Thymus (tissue), 11 donors: ENCODE data around the gene PNPLA1. TPM values are rescaled to one million over a fixed set of nuclear protein-coding genes. Genes with fewer than 3 reads are reported as not detected.

Experiments
- DNase-seq, 9 donors: peaks; one replicate each; pipeline ENCODE4 v3.0.0-alpha.2; 2013; ENCODE audit warnings: low spot score in 9 of 9, low read depth in 6 of 9, missing footprints in 1 of 9
- H3K27ac ChIP-seq, 2 donors: one replicate each; pipeline ENCODE4 v1.5.1; 2013; ENCODE audit warnings: control low read depth in 1 of 2, low read depth in 1 of 2, low read length in 1 of 2, mild to moderate bottlenecking in 1 of 2, moderate library complexity in 1 of 2
- H3K27me3 ChIP-seq, 2 donors: one replicate each; pipeline ENCODE4 v1.5.1; 2013; ENCODE audit warnings: low read length in 1 of 2; ENCODE audit not compliant: control insufficient read depth in 2 of 2, insufficient read depth in 1 of 2
- H3K36me3 ChIP-seq, 2 donors: one replicate each; pipeline ENCODE4 v1.5.1; 2013; ENCODE audit warnings: low read length in 1 of 2, mild to moderate bottlenecking in 1 of 2, moderate library complexity in 1 of 2; ENCODE audit not compliant: control insufficient read depth in 2 of 2, insufficient read depth in 2 of 2
- H3K4me1 ChIP-seq, 2 donors: one replicate each; pipeline ENCODE4 v1.5.1; 2013; ENCODE audit warnings: low read length in 2 of 2; ENCODE audit not compliant: control insufficient read depth in 2 of 2, insufficient read depth in 2 of 2
- H3K4me3 ChIP-seq, 2 donors: one replicate each; pipeline ENCODE4 v1.5.1; 2013; ENCODE audit warnings: low read length in 2 of 2, control low read depth in 1 of 2, mild to moderate bottlenecking in 1 of 2
- H3K9me3 ChIP-seq, 2 donors: one replicate each; pipeline ENCODE4 v1.5.1; 2013; ENCODE audit warnings: low read length in 1 of 2, mild to moderate bottlenecking in 1 of 2; ENCODE audit not compliant: control insufficient read depth in 2 of 2, insufficient read depth in 1 of 2
- WGBS: extraction: QIAGEN DNeasy Blood & Tissue Kit; methylation state at CpG from one replicate; pipeline ENCODE4 v1.1.7; 2013; 5-methylcytosine and 5-hydroxymethylcytosine counted together
- polyA plus RNA-seq: library from polyadenylated mRNA; stranded (reverse); fragments of 200-250 nt; gene quantifications from one replicate; pipeline ENCODE4 v1.2.3, GENCODE V29; 2013
- total RNA-seq: library from RNA; stranded (reverse); fragments of 120-200 nt; gene quantifications from one replicate; pipeline ENCODE4 v1.2.4, GENCODE V29; 2013
- donor health status: healthy.

Gene PNPLA1
- total and polyA plus RNA-seq, 2 donors = 0.09 to 0.21 TPM

DNA sequence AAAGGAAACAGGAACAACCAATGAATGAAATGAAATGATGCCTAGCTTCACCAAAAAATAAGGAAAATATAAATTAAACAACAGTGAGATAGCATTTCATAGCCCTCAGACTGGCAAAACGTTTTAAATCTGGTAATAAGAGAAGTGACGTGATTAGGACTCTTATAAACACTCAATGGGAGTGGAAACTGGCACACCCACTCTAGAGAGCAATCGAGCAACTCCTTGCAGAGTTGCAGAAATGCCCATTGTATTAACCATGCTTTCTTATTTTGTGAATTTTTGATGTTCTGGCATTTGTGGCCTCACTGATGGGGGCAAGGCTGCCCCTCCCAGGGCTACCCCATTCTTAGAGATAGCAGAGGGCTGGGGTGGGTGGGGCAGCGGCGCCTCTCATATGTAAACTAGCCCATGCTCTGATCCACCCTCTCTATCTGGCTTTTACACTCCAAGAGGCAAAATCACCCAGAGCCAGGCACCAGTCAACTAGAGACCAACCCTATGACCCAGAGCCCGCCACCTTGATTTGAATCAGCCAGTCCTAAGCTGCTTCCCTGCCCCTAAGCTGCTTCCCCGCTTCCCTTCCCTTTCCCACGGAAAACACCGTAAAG is 6.4 kb upstream of the PNPLA1 start:
- no peak overlapping the region for H3K4me3 ChIP-seq
- 88% methylated on average over 9 of the region's 9 CpGs for WGBS
- H3K4me1 ChIP-seq = no peaks in the 10 kb centered on the region

DNA sequence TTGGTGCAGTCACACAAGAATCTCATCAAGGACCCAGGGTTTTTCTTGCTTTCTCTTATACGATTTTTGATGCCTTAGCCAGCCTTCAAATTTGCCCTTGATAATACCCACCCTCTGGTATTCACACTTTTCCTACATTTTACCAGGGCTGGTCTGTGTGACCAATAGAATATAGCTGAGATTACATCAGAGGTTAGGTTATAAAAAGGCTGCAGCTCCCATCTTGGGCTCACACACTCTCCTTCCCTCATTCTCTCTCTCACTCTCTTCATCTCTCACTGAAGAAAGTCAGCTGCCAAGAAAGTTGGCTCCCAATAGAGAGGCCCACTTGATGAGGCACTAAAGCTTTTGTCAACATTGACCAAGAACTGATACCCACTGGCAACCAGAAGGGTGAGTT is 4.1 kb upstream of the PNPLA1 start:
- Histone ChIP-seq H3K9me3 (no peaks in the 10 kb centered on the region), H3K4me3 (no peak overlapping the region), H3K27ac (no peak overlapping the region), H3K36me3 (no peaks in the 10 kb centered on the region), H3K4me1 (no peaks in the 10 kb centered on the region), H3K27me3 (peaks cover 0 to 28% of the 10 kb centered on the region in 2 donors)
- DNase-seq = no peak
- 96% methylated on average over 1 of the region's 1 CpG for WGBS

More for the DNA sequence above, 6.4 kb upstream of the PNPLA1 start:
- no peaks in the 10 kb centered on the region for H3K36me3 ChIP-seq
- peaks cover 0 to 16% of the 10 kb centered on the region in 2 donors for H3K27me3 ChIP-seq
- H3K27ac ChIP-seq = no peak overlapping the region
- no peak for DNase-seq
- H3K9me3 ChIP-seq = no peaks in the 10 kb centered on the region

DNA sequence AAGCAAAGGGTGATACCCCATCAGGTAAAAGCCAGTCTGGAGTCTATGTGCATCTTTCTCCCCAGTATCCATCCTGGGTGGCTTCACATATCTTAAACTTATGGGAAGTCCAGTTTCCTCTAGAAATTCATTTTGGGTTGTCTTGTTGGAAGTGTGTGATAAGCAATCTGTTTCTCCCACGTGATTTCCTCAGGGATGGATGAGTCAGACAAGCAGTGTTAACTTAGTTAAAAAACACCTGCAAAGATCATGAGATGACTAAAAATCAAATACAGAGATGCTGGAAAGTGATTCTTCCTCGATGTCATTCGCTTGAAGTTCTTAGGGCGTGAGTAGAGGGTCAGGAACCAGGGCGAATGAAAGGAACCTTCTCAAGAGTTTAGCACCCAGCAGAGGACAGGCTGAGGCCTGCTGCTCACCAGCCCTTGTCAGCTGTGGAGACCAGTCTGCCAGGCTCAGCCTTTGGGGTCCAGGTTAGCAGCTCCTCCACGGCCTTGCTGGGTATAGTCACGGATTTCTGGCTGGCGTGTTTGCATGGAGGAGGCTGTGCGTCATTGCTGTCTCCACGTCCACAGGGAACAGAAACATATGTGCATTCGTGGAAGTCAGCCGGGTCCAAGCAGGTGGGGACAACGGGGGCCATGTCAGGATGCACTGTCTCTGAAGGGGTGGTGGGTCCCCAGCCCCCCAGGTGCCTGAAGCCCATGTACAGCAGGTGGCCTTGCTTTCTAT is 2.8 kb upstream of the PNPLA1 start:
- no peaks in the 10 kb centered on the region for H3K4me1 ChIP-seq
- H3K4me3 ChIP-seq = no peak overlapping the region
- no peak overlapping the region for H3K27ac ChIP-seq
- no peaks in the 10 kb centered on the region for H3K9me3 ChIP-seq
- H3K27me3 ChIP-seq = peaks cover 0 to 24% of the 10 kb centered on the region in 2 donors
- no peak for DNase-seq
- no peaks in the 10 kb centered on the region for H3K36me3 ChIP-seq
- WGBS = 96% methylated on average over 13 of the region's 13 CpGs

DNA sequence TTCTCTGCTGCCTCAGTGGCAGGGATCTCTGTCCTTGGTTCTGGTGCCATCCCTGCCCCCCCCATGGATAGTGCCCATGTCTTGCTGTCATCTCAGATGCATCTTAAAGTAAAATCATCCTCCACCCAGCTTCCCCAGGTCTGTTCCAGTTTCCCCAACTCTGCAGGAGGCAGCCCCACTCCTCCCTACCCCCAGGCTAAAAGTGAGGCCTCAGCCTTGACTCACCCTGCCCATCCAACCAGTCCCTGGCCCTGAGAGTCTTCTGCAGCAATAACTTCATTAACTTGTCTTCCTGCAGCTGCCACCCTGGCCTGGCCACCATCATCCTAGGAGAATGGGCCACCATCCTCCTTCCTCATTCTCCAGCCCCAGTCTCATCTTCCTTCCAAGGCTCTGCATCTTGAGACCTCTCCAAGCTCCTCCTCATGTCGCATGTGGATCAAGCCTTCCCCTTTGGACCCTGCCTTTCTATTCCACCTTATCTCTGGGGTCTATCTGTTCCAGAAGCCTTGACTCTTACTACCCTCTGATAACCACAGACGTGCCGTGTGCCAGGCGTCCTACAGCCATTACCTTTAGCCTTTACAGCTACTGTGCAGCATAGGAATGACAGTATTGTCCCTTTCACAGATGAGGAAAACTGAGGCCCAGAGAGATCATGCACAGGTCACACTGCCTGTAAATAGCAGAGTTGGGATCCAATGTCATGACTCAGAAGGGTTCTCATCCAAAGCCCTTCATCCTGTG is 2.0 kb upstream of the PNPLA1 start:
- Histone ChIP-seq H3K36me3 (no peaks in the 10 kb centered on the region), H3K4me3 (no peak overlapping the region), H3K4me1 (no peaks in the 10 kb centered on the region), H3K9me3 (no peaks in the 10 kb centered on the region), H3K27me3 (peaks cover 0 to 22% of the 10 kb centered on the region in 2 donors), H3K27ac (no peak overlapping the region)
- no peak for DNase-seq
- 98% methylated on average over 4 of the region's 4 CpGs for WGBS

DNA sequence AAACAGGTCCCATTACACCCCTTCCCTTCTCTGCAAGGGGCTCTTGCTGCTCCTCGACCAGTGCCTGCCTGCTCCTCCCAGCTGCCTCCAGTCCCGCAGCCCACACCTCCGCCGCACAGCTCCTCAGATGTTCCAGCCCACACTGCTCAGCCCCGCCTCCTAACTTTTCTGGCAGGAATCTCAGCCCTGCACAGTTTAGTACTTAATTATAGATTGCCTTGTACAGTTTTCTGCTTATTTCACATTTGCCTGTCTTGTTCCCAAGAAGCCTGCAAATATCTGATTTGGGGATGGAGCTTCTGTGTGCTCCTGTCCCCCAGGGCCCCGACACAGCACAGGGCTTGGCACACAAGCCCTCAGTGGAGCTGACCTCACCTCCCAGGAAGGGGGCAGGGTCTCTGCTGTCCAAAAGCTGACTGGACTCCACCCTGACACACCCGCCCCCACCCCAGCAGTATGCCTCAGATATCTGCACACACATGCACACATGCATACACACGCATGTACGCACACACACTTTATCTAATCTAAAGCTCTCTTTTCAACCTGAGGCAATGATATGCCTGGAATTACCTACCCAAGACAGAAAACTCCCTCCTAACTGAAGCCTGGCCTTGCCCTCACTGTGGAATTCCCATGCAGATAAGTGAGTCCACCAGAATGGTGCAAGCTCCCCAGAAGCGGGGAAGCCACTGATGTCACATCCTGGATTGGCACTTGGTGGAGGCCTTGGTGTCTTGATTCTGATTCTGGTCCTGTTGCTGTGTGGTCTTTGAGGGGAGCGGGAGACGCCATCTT is 1.2 kb upstream of the PNPLA1 start:
- Histone ChIP-seq H3K4me3 (no peak overlapping the region), H3K9me3 (no peaks in the 10 kb centered on the region), H3K27ac (no peak overlapping the region), H3K4me1 (no peaks in the 10 kb centered on the region), H3K36me3 (no peaks in the 10 kb centered on the region), H3K27me3 (peaks cover 0 to 24% of the 10 kb centered on the region in 2 donors)
- no peak for DNase-seq
- 91% methylated on average over 12 of the region's 12 CpGs for WGBS

DNA sequence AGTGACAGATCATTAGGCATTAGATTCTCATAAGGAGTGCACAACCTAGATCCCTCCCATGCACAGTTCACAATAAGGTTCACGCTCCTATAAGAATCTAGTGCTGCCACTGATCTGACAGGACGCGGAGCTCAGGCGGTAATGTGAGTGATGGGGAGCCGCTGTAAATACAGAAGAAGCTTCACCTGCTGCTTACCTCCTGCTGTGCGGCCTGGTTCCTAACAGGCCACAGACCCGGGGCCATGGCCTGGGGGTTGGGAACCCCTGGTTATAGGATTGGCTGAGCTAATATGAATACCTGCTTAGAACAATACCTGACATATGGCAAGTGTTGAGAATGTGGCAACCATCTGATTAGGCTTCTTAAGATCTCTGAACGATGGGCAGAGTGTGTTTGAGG is 2.4 kb downstream of the PNPLA1 start:
- 91% methylated on average over 8 of the region's 8 CpGs for WGBS
- no peaks in the 10 kb centered on the region for H3K36me3 ChIP-seq
- no peaks in the 10 kb centered on the region for H3K4me1 ChIP-seq
- H3K4me3 ChIP-seq = no peak overlapping the region
- no peak for DNase-seq
- peaks cover 0 to 26% of the 10 kb centered on the region in 2 donors for H3K27me3 ChIP-seq
- H3K27ac ChIP-seq = no peak overlapping the region
- no peaks in the 10 kb centered on the region for H3K9me3 ChIP-seq

DNA sequence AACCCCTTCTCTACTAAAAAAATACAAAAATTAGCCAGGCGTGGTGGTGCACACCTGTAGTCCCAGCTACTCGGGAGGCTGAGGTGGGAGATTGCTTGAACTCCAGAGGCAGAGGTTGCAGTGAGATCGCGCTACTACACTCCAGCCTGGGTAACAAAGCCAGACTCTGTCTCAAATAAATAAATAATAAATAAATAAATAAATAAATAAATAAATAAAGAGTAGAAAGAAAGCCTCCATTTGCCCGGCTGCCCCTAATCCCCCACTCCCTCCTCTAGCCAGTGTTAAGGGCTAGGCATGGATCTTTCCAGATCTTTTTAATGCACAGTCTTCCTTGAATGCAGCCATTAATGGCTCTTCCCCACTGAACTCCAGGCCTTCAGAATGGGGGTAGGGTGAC is 3.2 kb downstream of the PNPLA1 start:
- Histone ChIP-seq H3K36me3 (no peaks in the 10 kb centered on the region), H3K4me1 (no peaks in the 10 kb centered on the region), H3K27me3 (peaks cover 0 to 30% of the 10 kb centered on the region in 2 donors), H3K4me3 (no peak overlapping the region), H3K9me3 (no peaks in the 10 kb centered on the region), H3K27ac (no peak overlapping the region)
- 98% methylated on average over 5 of the region's 5 CpGs for WGBS
- DNase-seq = no peak

DNA sequence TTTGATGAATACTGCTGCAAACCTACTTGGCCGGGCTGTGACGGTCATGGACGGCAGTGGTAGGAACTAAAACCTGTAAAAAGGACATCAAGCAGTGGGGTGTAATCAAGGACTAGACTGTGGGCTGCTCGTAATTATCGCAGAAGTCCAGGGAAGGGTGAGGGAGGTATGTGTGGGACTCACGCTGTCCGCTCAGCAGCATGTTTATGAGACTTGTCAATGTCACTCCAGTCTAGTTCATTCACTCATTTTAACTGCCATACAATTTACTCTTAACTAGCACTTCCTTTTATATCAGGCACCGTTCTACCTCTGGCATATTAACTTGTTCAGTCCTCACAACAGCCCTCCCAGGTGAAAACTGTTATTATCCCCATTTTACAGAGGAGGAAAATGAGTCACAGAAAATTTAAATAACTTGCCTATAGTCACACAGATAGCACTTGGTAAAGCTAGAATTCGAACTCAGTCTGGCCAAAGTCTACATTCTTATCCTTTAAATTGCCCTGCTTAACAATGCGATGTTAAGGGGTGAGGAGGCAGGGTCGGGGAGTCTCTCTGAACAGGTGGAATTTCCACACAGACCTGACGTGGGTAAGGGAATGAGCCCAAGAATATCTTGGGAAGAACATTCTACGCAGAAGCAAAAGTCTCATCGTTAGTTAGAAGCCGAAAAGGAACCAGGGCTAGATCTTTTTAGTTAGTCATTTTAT is 4.1 kb downstream of the PNPLA1 start:
- H3K36me3 ChIP-seq = no peaks in the 10 kb centered on the region
- peaks cover 0 to 29% of the 10 kb centered on the region in 2 donors for H3K27me3 ChIP-seq
- WGBS = 90% methylated on average over 15 of the region's 15 CpGs
- no peak overlapping the region for H3K4me3 ChIP-seq
- no peak overlapping the region for H3K27ac ChIP-seq
- no peak for DNase-seq
- H3K4me1 ChIP-seq = no peaks in the 10 kb centered on the region
- H3K9me3 ChIP-seq = no peaks in the 10 kb centered on the region
